ENCODE results near the gene CAPN3.
"Not testable (repeated sequence)": the region's sequence is repeated elsewhere in the genome, so short reads cannot be mapped to it uniquely, and the experiment has no call there.

CAPN3 gene

DNA sequence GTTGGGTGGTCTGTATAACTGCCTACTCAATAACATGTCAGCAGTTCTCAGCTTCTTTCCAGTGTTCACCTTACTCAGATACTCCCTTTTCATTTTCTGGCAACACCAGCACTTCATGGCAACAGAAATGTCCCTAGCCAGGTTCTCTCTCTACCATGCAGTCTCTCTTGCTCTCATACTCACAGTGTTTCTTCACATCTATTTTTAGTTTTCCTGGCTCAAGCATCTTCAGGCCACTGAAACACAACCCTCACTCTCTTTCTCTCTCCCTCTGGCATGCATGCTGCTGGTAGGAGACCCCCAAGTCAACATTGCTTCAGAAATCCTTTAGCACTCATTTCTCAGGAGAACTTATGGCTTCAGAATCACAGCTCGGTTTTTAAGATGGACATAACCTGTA lies at the start of gene CAPN3:
Gene CAPN3, plus strand, starts transcription at position 253 of the 400 bp plus-strand sequence. CDS start 305 bp downstream, outside the sequence.
- DNase-seq: no peak

DNA sequence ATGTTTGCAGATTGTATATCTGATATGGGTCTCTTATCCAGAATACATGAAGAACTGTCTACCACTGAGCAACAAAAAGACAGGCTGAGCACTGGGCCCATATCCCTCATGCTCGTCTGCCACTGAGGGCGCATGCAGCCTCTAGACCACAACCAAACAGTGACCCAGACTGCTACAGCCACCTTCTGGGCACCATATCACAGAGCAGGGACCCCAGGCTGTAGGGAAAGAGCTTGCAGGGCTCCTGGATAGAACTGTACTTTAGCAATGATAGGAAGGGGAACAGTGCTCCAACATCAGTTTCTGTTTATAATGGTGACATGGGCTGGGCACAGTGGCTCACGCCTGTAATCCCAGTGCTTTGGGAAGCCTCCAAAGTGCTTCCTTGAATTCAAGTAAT lies 45.8 kb upstream of the CAPN3 start:
- DNase-seq: no peak

DNA sequence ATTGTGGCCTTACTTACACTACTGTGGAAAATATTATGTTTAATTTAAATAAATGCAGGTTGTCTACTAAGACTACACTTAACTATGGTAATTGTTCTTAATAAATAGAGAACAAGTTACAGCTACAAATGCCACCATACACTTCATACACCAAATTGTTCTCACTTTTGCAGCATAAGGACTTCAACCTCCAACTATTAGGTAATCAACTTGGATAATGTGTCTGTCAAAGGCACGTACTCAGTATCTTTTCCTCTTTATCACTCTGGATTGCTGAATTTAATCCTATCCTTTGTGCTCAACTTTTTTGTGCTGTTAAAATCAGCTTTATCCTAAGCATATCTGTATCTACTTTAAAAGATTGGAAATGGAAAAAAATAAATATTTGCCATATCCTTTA lies 44.5 kb upstream of the CAPN3 start:
- no peak for DNase-seq

DNA sequence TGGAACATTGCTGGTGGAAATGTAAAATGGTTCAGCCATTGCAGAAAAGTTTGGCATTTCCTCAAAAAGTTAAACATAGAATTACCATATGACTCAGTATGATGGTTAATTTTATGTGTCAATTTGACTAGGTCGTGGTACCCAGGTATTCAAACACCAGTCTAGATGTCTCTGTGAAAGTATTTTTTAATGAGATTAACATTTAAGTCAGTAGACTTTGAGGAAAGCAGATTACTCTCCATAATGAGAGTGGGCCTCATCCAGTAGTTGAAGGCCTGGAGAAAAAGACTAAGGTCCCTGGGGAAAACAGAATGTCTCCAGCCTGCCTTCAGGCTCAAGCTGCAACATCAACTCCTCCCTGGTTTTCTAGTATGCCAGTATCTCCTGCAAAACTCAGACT lies 43.8 kb upstream of the CAPN3 start:
- no peak for DNase-seq

DNA sequence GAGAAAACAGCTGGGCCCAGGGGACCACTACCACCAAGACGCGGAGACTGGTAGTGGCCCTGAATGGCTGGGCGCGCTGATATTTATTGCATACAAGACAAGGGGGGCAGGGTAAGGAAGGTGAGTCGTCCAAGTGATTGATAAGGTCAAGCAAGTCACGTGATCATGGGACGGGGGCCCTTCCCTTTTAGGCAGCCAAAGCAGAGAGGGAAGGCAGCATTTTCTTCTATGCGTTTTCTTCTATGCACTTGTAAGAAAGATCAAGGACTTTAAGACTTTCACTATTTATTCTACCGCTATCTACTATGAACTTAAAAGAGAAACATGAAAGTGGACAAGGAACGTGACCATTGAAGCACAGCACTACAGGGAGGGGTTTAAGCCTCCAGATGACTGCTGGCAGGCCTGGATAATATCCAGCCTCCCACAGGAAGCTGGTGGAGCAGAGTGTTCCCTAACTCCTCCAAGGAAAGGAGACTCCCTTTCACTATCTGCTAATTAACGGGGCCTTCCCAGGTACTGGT lies 43.0 kb upstream of the CAPN3 start:
- DNase-seq: not testable (repeated sequence)

DNA sequence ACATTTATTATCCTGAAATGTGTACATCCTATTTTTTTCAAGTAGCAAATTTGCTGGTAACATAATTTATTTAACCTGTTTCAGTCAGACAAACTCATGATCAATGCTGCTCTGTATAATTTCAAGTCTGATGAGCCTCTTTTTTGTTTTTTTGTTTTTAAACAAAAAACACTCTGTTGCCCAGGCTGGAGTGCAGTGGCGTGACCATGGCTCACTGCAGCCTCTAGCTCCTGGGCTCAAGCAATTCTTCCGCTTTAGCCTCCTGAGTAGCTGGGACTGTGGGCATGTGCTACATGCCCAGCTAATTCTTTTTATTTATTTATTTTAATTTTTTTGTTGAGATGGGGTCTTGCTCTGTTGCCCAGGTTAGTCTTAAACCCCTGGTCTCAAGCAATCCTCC lies 40.1 kb upstream of the CAPN3 start:
- DNase-seq: no peak

DNA sequence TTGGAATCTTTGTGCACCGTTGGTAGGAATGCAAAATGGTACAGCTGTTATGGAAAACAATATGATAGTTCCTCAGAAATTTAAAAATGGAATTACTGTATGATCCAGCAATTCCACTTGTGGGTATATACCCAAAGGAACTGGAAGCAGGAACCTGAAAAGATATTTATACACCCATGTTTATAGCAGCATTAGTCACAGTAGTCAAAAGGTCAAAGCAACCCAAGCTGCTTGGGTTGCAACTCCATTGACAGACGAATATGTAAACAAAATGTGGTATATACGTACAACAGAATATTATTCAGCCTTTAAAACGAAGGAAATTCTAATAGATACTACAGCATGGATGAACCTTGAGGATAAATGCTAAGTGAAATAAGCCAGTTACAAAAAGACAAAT lies 35.0 kb upstream of the CAPN3 start:
- no peak for DNase-seq

DNA sequence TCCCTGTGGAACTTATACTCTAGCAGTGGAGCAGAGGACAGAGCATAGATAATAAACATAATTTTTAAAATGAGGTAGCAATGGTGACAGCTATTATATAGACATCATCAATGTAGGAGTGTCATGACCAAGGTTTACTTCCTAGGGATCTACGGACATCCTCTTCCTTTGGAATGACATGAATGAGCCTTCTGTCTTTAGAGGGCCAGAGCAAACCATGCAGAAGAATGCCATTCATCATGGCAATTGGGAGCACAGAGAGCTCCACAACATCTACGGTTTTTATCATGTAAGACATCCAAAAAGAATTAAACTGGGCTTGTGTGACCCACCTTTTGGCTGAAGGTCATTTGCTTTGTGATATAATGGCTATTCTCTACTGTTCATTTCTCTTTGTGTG lies 30.1 kb upstream of the CAPN3 start:
- DNase-seq: no peak

DNA sequence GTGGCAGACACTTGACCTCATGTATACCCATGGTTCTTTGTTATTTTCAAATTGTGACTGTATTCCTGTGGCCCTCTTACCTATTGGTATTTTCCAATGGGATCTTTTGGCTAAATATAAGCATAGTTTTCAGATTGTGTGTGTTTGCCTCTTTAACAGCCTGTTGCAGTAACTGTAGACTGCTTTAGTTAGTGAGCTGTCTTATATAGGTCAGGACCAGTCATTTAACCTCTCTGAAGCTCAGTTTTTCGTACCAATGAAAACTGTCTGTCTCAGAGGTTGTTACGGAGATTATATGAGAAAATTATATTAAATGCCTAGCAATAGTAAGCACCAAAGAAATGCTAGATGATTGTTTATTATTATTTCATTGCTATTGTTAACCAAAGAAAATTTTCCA lies 29.3 kb upstream of the CAPN3 start:
- DNase-seq: no peak

DNA sequence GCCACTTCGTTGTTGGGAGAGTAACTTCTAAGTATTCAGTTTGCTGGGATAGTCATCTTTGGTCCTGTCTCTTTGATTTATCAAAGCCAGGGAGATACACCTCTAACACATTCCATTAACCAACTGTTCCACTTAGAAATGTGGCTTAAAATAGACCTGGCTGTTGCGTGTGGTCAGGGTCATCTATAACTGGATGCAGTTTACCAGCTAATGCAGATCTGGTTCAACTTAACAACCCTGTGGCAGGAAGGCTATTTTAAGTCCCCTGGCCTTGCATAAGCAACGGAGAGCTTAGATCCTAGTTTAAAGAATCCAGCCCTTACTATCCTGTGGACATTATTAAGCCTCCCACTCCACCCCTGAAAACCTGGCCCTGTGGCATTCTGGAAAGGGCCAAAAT lies 28.1 kb upstream of the CAPN3 start:
- DNase-seq: no peak

DNA sequence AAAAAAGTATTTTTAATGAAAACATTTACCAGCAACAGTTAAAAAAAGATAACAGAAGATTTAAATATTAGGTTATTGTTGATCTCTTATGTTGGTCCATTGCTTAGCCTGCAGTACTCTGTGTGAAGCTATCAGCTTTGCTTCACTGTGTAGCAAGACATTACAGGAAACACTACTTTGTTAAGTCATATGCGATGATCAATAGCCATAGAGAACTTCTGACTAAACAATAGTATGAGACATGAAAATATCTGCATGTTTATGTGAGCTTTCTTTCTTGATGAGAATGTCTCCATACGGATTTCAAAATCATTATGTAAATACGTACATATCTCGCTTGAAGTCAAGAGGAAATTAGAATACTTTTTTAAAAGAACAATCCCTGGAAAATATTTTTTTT lies 27.0 kb upstream of the CAPN3 start:
- DNase-seq: no peak

DNA sequence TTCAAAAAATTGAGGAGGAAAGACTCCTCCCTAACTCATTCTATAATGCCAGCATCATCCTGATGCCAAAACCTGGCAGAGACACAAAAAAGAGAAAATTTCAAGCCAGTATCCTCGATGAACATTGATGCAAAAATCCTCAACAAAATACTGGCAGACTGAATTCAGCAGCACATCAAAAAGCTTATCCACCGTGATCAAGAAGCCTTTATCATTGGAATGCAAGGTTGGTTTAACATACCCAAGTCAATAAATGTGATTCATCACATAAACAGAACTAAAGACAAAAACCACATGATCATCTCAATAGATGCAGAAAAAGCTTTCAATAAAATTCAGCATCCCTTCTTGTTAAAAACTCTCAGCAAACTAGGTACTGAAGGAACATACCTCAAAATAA lies 24.2 kb upstream of the CAPN3 start:
- DNase-seq: no peak

DNA sequence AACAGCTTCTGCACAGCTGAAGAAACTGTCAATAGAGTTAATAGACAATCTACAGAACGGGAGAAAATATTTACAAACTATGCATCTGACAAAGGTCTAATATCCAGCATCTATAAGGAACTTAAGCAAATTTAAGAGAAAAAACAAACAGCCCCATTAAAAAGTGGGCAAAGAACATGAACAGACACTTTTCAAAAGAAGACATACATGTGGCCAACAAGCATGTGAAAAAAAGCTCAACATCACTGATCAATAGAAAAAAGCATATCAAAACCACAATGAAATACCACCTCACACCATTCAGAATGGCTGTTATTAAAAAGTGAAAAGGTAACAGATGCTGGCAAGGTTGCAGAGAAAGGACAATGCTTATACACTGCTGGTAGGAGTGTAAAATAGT lies 22.7 kb upstream of the CAPN3 start:
- DNase-seq: not testable (repeated sequence)

DNA sequence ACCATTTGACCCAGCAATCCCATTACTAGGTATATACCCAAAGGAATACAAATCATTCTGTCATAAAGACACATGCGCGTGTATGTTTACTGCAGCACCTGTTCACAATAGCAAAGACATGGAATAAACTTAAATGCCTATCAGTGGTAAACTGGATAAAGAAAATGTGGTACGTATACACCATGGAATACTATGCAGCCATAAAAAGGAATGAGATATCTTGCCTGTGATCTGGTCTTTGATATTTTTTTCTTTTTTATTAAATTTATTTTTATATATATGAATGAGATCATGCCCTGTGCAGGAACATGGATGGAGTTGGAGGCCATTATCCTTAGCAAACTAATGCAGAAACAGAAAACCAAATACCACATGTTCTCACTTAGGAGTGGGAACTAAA lies 22.2 kb upstream of the CAPN3 start:
- not testable (repeated sequence) for DNase-seq

DNA sequence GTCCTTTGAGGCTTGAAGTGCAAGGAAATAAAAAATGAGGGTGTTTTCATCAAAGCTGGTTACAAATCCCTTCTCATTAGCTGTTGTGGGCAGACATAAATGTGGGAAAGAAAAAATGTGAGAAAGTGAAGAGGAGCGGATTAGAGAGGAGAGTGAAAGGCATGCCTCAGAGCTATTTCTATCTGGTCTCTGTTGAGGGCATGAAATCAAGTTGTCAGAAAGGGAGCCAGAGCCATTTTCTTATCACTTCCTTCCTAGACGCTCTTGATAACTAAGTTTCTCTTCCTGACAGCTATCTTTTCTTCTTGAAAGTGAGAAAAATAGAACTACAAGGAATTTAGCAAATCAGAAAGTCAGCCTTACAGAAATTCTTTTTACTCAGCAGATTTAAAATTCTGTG lies 20.8 kb upstream of the CAPN3 start:
- no peak for DNase-seq

DNA sequence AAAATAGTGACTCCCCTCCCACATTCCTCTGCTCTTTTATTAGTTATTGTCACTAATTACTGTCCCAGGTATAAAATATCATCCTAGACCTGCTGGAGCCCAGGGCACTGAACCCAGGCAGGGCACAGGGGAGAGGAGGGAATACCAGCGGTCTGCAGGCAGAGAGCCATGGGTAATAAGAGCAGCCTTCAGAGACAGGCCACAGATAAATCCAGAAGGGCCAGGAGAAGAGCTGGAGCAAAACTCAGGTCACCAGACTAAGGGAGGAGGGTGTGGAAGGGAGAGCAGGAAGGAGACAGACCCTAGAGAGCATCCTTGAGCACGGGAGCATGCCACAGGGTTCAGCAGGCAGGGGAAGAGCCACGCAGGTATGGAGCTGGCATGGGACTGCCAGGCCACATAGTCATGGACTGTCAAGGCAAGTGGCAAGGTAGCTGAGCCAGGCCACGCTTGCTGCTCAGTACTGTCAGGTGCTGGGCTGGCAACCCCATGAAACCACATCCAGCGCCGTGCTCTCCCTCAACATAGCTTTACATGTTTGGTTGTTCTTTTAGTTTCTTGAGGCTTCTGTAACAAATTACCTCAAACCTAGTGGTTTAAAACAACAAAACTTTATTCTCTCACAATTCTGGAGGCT lies 15.6 kb upstream of the CAPN3 start:
- no peak for DNase-seq

DNA sequence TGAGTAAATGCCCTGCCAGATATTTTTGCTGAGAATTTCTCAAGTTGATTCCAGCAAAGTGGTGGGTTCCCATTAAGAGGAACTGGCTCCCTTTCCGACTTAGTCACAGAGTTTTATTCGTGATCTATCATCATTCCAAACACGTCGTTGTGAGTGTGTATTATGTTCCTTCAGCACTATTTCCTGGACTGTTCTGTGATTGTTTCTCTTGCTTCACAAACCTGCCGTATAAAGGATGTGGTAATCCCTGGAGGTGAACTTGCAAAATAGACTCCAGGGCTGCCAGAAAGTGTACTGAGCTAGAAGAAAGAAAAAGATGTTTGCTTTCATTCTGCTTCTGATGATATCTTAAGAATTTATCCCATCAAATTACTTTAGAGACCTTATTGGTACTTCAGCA lies 14.5 kb upstream of the CAPN3 start:
- no peak for DNase-seq

DNA sequence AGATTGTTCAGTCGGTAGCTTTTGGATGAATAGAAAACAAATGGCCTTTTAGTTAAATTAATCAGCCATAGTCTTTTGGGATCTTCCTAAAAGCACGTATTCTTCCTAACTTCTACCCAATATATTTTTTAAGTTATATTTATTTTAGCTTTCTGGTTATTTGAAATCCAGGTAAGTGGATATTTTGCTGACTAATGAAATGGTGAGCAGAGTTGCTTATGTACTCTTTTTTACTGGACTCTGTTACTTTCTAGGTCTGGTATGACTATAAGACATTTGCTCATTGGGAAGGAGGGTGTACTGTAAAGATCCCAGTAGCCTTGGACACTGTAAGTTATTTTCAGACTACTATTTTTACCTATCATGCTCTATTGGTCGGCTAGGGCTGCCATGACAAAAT lies 13.8 kb upstream of the CAPN3 start:
- no peak for DNase-seq

DNA sequence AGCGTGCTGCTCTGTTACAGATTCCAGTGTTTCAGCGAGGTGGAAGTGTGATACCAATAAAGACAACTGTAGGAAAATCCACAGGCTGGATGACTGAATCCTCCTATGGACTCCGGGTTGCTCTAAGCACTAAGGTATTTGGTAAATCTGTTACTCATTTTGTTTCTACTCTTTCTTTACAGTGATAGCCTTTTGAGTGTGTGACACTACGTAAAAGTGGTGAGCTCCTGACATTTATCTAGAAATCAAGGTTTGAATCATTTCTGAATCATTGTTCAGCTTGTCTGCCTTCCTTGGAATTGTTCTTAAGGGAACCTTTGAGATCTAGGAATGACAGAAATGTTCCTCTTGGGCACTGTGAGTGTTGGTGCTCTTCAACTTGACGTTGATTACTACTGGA lies 11.2 kb upstream of the CAPN3 start:
- DNase-seq: no peak

DNA sequence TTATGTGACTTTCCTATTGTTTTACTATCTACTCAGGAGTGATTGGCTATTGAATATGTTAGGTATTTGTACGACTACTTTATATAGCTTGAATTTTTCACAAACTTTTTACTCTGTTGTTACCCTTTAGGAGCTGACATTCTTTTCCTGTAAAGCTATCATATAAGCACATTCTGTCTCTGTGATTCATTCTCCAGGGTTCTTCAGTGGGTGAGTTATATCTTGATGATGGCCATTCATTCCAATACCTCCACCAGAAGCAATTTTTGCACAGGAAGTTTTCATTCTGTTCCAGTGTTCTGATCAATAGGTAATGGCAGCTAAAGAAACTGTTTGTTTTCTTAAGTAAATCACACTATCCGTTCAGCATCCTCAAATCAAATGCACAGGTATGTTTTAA lies 10.1 kb upstream of the CAPN3 start:
- DNase-seq: no peak

DNA sequence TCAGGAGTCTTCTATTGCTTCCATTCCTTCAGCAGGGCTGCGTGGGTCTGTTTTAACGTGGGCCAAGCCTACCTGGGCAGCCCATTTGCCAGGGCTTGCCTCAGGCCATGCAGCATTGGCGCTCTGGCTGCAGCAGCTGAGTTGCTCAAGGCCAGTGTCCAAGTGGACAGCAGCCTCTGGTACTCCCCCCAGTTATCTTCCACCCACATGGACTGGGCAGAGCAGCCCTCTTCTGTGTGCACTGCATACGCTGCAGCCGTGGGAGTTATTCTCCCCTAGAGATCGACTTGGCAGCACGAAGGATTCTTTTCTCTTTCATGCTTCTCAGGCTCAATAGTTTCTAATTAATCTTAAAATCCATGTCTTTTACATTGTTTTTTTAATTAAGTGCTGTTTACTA lies 6.9 kb upstream of the CAPN3 start:
- no peak for DNase-seq

DNA sequence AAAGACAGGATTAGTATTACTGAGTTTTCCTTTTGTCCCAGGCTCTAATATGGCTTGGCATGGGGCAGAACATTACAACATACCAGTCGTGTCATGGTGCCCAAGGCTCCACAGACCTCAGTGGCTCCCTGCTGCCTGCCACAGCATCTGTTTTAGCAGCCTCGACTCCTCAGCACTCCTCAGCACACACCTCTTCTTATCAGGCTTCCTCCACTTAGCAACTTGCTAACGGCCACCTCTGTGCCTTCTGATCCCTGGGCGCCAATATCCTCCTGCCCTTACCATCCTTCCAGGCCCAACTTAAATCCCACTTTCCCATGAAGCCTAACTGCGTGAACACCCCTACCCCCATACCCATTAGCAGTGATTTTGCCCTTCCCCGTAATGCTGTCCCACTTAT lies 6.2 kb upstream of the CAPN3 start:
- DNase-seq: no peak

DNA sequence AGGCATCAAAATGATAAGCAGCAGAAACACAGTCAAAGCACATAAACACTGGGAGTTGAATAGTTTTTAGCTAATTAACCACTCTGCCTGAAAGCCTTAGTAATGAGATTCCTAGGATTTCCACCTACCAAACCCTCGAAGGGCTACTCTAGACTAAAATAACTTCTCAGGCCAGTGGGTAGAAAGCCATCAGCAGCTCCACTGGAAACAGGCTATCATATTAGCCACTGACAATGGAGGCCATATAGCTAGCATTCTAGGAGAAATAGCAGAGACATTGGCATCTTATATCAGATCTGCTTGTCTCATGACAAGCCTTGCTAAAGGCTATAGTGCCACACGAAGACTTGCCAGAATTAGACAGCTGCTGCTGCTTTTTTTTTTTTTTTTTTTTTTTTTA lies 4.5 kb upstream of the CAPN3 start:
- DNase-seq: no peak

DNA sequence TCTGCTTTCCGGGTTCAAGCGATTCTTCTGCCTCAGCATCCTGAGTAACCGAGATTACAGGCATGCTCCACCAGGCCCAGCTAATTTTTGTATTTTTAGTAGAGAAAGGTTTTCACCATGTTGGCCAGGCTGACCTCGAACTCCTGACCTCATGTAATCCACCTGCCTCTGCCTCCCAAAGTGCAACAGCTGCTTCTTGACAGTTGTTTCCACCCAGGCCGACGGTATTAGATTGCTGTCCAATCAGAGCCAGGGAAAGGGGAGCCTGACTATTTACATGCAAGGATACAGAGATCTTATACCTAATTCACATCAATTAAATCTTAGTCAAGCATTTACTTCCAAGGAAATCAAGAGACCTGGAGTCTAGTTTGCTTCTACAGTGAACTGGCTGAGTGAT lies 4.0 kb upstream of the CAPN3 start:
- DNase-seq: no peak

DNA sequence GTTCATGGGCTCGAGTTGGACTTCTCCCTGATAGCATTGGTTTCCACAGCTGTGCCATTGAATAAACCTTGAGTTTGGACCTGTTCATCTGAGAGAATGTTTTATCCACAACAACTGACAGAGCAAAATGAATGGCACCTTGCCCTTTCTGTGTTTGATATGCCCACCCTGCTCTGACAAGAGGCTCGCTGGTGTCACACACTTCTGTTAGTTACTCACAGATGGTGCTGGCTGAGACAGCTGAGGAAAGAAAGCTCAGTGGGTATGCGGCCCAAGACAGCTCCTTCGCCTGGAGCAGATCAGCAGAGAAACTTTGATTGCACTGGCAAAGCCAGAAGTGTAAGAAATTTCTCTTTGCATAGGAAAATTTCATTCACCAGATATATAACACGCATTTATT lies 2.5 kb upstream of the CAPN3 start:
- DNase-seq: no peak

DNA sequence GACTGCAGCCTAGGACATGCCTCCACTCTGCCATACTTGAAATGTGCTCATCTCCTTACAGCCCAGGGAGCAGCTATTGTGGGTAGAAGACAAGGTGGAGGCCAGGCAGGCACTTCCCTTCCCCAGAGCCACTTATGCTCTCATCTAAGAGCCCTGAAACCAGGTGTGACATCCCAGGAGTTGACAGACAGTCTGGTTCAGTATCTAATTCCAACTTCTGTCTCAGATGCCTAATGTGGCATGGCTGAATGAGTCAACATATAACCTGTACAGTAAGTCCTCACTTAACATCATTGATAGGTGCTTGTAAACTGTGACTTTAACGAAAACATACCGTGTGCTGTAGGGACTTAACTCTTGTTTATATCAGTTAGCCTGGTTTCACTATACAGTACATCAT lies 1.2 kb upstream of the CAPN3 start:
- no peak for DNase-seq

Data from KG1 (cell line).